ENCODE results near the gene TNS3. TPM values are rescaled to one million over a fixed set of nuclear protein-coding genes. Genes with fewer than 3 reads are reported as not detected.

The TNS3 gene
- total and polyA plus RNA-seq, 2 of the 13 experiments (the other 11 are each of a cell fraction or from before 2014, with no cell fraction given): 52.9 to 55.7 TPM

DNA sequence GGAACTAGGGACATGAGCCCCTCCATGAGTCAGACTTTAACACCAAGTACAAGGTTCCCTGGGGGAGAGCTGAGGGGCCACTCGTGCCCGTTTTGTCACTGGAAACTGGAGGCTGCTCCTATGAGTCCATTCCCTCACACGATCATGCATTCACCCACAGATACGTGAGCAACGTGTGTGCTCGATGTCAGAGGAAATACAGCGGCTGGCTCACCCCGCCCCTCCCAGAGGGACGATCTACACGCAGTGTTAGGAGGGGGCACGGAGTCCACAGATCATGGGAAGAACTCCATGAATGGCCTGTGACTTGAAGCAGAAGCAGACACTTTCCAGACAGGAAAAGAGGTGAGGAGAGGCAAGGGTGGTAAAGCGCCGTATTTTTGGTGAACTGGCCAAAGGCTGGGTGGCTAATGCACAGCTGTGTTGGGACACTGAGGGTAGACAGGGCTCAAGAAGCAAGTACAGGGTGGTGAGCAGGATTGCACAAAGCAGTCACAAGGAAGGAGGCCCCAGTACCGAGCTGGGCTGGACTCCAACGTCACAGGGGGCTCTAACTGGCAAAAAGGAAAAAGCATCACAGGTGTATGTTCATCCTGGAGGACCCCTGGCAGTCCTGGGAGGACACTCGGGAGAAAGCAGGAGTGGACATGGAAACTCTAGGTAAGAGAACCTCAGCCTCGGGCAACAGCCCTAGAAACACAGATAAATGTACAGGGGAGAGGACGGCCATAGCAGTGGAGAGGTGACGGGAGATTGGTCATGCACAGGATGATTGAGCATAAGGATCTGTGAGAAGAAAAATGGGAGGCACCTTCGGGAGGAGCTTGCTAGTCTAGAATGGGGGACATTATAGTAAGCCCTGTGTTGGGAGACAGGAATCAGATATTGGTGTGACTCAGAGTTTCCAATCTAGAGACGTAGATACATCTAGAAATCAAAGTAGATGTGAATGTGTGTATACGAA is 41.2 kb downstream of the TNS3 start (continued):
- TF ChIP-seq, protein P1, sequence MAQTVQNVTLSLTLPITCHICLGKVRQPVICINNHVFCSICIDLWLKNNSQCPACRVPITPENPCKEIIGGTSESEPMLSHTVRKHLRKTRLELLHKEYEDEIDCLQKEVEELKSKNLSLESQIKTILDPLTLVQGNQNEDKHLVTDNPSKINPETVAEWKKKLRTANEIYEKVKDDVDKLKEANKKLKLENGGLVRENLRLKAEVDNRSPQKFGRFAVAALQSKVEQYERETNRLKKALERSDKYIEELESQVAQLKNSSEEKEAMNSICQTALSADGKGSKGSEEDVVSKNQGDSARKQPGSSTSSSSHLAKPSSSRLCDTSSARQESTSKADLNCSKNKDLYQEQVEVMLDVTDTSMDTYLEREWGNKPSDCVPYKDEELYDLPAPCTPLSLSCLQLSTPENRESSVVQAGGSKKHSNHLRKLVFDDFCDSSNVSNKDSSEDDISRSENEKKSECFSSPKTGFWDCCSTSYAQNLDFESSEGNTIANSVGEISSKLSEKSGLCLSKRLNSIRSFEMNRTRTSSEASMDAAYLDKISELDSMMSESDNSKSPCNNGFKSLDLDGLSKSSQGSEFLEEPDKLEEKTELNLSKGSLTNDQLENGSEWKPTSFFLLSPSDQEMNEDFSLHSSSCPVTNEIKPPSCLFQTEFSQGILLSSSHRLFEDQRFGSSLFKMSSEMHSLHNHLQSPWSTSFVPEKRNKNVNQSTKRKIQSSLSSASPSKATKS (CRISPR knock-in tag; IDR thresholded peaks at IDR 0.05): no peak
- peak; percentile 57; the same call in 1 of the 2 replicates for TF ChIP-seq ZNF446 (CRISPR knock-in tag; IDR thresholded peaks at IDR 0.05)
- TF ChIP-seq, protein P2, sequence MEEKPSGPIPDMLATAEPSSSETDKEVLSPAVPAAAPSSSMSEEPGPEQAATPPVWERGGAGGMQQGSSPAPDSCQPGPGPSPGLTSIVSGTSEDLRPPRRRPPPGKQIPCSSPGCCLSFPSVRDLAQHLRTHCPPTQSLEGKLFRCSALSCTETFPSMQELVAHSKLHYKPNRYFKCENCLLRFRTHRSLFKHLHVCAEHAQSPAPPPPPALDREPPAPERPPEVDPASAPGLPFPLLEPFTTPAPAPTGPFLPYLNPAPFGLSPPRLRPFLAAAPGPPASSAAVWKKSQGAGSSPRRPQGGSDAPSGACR (CRISPR knock-in tag; IDR thresholded peaks at IDR 0.05): 0 out of 2 replicates have a peak, but pooled peaks have one; percentile 29
- TF ChIP-seq ZFP62 (CRISPR knock-in tag; IDR thresholded peaks at IDR 0.05): no peak
- no peak for TF ChIP-seq KLF11 (CRISPR knock-in tag; IDR thresholded peaks at IDR 0.05)
- TF ChIP-seq ZNF879 (CRISPR knock-in tag; IDR thresholded peaks at IDR 0.05): no peak
- TF ChIP-seq FOXA3 (CRISPR knock-in tag; IDR thresholded peaks at IDR 0.05): peak; percentile 28; the same call in 1 of the 2 replicates
- 0 out of 2 replicates have a peak, but pooled peaks have one; percentile 2 for TF ChIP-seq ZNF790 (CRISPR knock-in tag; IDR thresholded peaks at IDR 0.05; ENCODE audit: borderline replicate concordance)
- TF ChIP-seq ZNF256 (CRISPR knock-in tag; conservative IDR thresholded peaks at IDR 0.05): no peak
- peak; percentile 89 for TF ChIP-seq ZBTB38 (CRISPR knock-in tag; IDR thresholded peaks at IDR 0.05)
- TF ChIP-seq, protein P3, sequence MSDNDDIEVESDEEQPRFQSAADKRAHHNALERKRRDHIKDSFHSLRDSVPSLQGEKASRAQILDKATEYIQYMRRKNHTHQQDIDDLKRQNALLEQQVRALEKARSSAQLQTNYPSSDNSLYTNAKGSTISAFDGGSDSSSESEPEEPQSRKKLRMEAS (IDR thresholded peaks at IDR 0.05): peak; percentile 75
- TF ChIP-seq ZSCAN20 (CRISPR knock-in tag; IDR thresholded peaks at IDR 0.05; ENCODE audit: borderline replicate concordance): no peak
- peak; percentile 86; the same call in 1 of the 2 replicates for TF ChIP-seq SAP130 (CRISPR knock-in tag; IDR thresholded peaks at IDR 0.05; ENCODE audit: low read depth)
- TF ChIP-seq, protein P4, sequence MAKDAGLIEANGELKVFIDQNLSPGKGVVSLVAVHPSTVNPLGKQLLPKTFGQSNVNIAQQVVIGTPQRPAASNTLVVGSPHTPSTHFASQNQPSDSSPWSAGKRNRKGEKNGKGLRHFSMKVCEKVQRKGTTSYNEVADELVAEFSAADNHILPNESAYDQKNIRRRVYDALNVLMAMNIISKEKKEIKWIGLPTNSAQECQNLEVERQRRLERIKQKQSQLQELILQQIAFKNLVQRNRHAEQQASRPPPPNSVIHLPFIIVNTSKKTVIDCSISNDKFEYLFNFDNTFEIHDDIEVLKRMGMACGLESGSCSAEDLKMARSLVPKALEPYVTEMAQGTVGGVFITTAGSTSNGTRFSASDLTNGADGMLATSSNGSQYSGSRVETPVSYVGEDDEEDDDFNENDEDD (CRISPR knock-in tag; IDR thresholded peaks at IDR 0.05; ENCODE audit: borderline replicate concordance): 0 out of 2 replicates have a peak, but pooled peaks have one; percentile 43
- 0 out of 2 replicates have a peak, but pooled peaks have one; percentile 41 for TF ChIP-seq ZNF772 (CRISPR knock-in tag; IDR thresholded peaks at IDR 0.05)
- 0 out of 2 replicates have a peak, but pooled peaks have one; percentile 49 for TF ChIP-seq ESRRA (CRISPR knock-in tag; IDR thresholded peaks at IDR 0.05; ENCODE audit: low read depth)
- TF ChIP-seq YY1 (IDR thresholded peaks at IDR 0.05; ENCODE audit: insufficient read depth, insufficient replicate concordance, low read depth, low read length): peak; percentile 18
- no peak for TF ChIP-seq HNRNPLL (IDR thresholded peaks at IDR 0.05; ENCODE audit: low read depth, low read length, poor library complexity, severe bottlenecking)

Data from HepG2 (cell line).